GM19438 (cell line): ENCODE results near the gene ZFYVE28.

Source experiments
- ATAC-seq: cut with Tn5 transposase; IDR thresholded peaks from one replicate; pipeline ENCODE4 v1.9.1; 2021; ENCODE audit warnings: low read depth; ENCODE audit not compliant: unreplicated experiment

The ZFYVE28 gene

DNA sequence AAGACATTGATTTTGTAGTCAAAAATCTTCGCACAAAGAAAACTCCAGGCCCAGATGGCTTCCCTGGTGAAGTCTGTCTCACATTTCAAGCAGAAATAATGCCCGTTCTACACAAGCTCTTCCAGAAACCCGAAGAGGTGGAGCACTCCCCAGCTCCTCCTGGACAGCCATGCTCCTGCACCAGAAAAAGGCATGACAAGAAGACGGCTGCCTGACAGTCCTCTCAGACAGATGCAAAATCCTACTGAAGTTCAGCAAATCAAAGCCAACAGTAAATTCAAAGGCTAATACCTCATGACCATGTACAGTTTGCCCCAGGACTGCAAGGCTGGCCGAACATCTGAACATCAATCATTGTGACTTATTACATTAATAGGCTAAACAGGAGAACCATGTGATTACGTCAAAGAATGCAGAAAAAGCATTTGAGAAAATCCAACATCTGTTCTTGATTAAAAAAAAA lies 125.8 kb downstream of the ZFYVE28 start:
- no peak for ATAC-seq

DNA sequence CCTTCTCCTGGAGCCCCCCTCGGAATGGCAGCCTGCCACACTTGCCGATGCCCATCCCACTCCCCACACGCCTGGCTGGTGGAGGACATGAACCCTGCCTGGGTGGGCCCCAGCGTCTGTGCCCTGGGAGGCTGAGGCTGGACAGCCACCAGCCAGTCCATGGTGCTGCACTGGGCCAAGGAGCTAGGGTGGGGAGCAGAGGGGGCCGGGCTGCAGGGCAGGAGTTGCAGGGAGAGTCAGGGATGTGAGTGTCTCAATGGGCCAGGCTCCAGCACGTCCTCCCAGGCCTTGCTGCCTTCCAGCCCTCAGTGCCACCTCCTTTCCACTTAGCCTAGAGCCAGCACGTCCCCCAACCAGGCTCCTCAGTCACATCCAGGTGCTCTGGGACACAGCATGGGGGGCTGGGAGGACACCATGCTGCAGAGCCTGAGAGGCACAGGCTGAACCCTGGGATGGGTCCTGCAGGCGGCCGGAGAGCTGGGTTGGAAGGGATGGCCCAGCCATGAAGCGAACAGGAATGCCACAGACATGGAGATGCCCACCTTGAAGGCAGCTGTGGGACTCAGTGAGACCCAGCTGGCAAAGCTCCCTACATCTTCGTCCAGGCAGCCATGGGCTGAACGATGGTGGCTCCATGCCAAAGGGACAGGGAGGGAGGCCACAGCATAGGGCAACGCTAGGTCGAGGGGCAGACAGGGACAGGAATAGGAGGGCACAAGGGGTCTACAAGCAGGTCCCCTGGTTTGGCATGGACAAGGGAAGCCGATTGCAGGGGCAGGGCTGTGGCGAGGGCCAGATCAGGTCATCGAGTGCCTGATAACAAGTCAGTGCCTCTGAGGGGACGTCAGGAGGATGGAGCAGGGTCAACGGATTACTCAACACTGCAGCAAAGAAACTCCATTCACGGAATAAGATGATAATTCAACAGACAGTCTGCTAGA lies 126.5 kb downstream of the ZFYVE28 start:
- ATAC-seq = no peak

DNA sequence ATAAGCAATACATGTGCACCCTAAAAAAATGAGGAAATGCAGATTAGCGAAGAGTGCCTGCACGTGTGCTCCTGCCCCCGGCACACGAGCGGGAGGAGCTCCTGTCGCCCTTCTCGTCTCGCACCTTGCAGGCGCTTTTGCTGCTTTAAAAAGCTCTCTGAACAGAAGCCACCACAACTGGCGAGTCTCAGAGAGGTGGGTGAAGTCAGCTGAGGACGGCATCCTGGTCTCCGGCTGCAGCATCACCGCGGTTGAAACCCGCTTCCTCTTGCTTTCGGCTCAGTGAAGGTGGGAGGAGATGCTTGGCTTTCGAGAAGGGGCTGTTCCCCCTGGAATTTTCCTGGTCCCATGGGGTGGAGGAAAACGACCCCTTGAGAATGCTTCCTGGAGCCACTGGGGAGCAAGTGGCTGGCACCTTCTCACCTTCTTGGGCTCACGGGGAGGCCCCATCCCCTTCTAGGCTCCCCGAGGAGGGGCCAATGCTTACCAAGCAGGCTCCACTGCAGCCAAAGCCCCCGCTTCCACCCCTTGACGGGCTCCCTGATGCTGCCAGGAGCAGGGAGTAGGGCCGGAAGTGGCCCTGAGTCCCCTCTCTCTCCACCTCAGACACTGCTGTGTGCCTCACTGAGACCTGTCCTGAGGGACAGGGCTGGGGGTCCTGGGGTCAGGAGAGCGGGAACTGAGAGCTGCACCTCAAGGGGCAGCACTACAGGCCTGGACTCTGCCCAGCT lies 127.3 kb downstream of the ZFYVE28 start:
- no peak for ATAC-seq

DNA sequence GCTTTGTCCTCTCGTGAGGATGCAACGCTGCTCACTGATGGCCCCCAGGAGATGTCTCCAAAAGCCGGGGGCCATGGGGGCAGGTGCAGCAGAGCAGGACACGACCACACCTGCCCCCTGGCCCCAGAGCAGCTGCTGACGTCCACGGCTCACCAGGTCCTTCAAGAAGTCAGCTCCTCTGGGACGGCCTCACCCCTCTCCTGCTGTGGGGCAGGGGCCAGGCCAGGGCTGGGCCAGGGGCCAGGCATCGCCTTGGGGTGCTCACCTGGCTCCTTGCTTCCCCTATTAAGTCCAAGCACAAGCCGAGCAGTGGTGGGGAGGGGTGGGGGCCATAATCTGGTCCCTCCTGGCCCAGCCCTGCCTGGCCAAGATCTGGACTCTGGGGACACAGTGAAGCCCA lies 128.0 kb downstream of the ZFYVE28 start:
- ATAC-seq = no peak

DNA sequence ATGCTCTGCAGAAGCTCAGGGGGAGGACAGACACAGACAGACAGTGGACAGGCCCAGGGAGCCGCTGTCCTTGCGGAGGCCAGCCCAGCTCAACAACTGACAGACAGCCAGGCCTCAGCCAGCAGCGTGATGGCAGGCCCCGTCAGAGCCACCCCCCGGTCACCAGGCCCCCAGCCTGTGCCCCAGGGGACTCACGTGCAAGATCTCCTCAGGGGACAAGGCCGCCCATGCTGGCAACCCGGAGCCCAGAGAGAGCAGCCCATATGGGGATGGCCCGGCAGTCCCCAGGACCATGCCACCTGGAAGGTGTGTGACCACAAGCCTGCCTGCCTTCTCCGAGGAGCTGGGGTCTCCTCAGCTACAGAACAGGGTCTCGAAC lies 128.5 kb downstream of the ZFYVE28 start:
- no peak for ATAC-seq

DNA sequence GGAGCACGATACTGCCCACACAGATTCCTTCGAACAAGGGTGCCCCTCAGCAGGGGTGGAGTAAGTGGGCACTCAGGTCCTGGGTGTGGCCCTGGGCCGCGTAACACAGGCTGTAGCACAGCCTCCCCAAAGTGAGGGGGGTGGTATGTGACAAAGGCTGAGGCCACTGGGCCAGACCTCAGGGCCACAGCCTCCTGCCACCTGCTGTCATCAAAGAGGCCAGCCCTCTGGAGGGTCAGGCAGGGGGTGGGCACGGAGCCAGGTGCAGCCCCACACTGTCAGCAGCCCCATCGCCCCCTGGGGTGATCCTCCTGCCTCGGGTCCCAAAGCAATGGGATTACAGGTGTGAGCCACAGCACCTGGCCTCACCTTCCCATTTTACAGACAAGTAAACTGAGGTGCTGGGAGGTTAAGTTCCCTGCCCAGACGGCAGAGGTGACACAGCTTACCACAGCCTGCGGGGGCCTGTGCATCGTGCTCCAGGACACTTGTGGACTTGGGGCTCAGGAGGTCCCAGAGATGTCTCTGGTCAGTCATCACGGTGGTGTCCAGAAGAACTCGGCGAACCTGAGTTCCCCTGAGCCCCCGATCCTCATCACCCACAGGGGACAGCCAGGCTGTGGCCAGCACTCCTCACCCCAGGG lies 129.0 kb downstream of the ZFYVE28 start:
- no peak for ATAC-seq

DNA sequence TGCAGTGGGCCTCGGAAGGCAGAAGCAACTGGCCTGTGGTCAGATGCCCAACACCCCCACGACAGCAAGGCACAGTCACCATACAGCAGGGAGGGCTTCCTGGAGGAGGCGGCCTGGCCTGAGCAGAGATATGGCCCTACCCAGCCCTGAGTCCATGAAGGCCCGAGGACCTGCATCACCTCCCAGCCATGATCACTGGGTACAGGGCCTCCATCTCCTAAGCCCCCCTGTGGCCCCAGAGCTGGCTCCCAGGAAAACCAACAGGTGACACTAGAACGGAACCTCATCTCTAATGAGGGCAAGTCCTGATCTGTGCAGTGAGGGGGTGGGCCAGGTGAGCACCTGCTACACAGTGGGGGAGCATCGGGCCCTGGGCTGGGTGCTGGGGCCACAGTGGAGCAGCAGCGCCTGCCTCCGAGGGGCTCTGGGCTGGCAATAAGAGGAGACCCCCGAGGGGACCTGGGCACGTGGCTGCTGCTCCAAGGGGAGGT lies 130.3 kb downstream of the ZFYVE28 start:
- ATAC-seq = no peak

DNA sequence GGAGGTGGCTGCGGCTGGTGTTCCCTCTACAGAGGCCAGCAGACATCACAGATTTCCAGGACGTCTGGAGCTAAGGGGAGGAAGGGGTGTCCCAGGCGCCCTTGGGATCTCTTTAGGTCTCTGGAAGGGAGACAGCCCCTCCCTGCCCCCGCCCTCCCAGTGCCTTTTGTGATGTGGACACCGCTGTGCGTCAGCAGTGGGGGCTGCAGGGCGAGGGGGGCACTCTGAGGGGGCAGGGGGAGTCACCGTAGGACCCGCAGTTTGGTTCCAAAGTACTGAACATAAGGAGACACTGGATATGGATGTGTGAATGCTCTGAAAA lies 130.9 kb downstream of the ZFYVE28 start:
- ATAC-seq = no peak

DNA sequence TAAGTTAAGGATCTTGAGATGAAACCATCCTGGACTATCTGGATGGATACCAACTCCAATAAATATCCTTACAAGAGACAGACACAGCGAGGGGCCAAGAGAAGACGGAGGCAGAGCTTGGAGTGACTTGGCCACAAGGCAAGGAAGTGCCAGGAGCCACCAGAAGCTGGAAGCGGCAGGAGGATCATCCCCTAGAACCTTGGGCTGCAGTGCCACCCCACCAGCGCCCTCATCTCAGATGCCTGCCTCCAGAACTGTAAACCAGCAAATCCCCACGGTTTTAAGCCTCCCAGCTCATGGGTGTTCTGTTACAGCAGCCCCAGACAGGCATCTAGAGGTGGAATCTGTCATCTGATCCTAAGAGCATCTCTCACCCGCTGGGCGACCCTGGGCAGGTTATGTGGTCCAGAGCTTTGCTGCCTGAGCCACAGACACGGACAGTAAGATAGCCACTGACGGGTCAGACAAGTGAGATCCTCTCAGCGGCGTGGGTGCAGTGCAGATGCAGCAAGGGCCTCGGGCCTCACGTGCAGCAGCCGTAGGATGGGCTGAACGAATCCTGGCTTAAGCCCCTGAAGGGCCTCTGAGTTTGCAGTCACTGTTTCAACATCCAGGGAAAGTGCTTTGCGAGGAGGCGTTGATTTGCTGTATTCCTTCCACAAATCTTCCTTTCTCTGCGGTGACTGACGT lies 131.4 kb downstream of the ZFYVE28 start:
- ATAC-seq = no peak

DNA sequence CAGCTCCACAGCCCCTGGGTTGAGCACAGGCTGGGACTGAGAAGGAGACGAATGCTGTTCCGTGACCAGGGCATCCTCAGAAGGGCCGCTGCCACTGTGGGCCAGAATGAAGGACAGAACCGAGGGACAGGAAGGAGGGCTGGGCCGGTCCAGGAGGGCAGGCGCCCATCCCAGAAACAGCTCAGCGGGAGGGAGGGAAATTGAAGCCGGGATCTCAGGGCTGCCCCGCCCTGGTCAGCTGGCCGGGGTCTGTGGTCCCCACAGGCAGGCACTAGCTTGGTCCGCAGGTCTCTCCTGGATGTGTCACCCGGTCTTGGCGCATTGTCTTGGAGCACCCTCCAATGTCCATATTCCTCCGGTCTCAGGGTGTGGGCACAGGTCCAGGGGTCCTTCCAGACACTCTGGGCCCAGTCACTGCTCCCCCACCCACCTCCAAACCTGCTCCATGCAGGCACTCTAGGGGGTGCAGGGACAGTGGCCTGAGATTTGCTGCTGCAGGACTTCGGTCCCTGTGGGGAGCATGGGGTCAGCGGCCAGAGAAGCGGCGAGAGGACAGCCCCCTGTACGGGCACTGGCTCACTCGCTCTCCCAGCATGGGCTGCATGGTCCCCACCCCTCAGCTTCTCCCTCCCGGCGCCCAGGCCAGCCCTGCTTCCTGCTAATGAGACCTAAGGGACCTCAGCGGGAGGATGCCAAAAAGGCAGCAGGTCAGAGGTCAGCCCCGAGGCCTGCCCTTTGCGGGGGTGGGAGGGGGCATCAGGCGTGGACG lies 132.6 kb downstream of the ZFYVE28 start:
- ATAC-seq = no peak

DNA sequence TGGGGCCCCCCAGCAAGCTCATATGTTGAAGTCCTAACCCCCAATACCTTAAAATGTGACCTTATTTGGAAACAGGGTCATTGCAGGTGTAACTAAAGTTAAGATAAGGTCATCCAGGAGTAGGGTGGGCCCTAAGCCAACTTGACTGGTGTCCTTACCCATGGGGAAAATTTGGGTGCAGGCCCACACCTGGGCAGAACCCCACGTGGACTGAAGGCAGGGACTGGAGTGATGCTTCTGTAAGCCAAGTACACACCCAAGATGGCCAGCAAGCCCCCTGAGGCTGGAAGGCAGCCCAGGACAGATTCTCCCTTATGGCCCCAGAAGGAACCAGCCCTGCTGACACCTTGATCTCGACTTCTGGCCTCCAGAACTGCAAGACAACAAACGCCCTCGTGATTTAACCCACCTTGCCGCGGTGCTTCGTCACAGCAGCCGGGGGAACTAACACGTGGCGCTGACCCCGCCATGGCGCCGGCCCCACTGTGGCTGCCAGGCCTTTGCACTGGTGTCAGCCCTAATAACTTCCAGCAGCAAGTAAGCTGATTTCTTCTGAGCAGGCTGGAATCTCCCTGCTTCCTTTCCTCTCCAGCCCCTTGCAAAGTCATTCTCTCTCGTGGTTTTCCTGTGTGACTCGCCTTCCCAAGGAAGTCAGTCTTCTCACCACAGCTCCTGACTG lies 133.4 kb downstream of the ZFYVE28 start:
- no peak for ATAC-seq

DNA sequence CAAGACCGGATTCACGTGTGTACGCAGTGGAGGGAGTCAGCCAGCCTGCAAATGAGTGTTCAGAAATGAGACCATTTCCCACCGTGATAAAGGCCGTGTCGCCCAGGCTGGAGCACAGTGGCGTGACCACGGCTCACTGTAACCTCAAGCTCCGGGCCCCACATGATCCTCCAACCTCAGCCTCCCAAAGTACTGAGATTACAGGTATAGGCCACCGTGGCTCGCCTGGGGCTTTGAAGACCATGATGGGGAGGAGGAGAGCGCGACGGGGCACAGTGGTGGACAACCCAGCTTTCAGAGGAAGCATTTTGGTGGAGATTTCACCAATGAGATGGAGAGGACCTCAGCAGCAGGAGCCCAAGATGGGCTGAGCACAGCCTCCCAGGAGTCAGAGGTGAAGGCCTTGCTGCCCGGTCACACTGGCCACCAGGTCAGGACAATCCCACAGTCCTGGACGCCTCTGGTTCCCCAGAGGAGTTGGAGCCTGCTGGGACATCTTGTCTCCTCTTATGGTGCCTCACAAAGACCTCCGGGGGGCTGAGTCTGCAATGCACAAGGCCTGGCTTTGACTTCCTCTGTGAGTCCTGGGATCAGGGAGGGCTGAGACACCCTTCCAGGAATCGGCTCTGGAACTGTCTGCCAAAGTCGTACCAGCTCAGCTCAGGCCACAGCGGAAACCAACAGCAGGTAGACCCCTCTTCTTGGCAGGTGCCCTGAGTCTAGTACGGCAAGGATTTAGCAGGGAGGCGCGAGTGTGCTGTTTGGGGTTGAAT lies 134.1 kb downstream of the ZFYVE28 start:
- no peak for ATAC-seq

DNA sequence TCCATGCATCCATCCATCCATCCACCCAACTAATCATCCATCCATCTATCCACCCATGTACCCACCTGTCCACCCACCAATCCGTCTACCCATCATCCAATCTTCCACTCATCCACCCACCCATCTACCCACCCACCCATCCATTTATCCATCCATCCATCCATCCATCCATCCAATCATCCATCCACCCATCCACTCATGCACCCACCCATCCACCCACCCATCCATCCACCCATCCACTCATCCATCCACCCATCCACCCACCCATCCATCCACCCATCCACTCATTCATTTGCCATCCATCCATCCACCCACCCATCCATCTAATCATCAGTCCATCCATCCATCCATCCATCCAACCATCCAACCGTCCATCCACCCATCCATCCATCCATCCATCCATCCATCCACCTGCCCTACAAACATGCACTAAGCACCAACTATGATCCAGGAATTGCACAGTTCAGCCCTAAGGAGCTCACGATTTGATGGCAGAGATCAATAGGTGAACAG lies 135.2 kb downstream of the ZFYVE28 start:
- ATAC-seq = no peak

DNA sequence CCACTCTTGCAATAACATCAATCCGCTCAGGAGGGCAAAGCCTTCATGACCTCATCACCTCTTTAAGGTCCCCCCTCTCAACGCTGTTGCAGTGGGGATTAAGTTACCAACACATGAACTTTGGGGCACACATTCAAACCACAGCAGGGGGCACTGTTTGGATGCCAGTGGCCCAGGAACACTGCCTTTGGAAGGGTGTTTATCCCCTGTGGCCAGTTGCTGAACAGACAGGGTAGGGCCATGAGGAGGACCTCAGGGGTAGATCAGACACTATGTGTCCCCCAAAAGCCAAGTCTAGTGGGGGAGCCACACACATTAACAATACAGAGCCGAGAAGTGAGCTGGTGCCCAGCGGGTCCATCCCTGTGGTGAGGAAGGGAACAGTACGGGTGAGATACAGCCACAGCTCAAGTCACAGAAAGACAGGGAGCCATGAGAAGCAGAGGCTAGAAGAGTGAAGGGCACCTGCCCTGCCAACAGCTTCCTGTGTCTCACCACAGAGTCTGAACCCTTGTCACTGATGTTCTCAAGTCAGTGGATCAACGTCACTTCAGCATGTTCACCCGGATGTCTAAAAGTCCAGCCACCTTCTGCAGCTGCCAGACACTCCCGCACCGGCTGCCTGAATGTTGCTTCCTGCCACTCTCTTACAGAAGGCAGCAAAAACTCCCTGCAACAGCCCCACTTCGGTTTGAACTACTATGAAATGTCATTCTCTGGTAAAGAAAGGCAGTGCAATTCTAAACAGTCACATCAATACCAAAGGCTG lies 136.7 kb downstream of the ZFYVE28 start:
- no peak for ATAC-seq

DNA sequence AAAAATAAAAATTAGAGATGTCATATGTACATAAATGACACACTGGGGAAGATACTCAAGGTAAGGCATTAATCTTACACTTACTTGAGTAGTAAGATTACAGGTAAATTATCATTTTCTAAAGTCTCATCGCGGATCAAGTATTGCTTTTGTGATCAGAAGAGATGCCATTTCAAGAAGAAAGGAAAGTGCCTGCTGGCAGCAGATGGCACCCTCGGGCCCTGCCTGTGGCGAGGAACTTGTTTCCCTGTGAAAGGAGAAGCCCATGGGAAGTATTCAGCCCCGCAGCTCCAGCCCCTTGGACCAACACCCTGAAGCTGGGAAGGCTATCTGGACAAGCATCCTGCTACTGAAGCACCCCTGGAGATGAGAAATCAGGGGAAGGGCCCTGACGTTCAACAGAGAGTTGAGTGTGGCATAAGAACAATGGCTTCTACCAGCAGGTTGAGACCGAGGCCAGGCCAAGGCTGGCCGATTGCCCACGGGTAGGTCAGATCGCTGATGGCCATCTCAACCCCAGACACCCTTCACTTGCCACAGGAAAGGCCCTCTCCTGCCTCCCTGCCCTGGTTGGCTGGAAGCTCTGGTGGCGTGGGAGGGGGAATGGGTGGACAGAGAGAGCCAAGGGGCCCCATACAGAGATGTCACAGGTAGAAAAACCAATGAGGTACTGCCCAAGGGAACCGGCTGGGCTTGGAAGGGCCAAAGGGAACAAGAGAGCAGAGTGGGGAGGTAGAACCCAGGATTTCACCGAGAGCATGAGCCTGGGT lies 137.7 kb downstream of the ZFYVE28 start:
- no peak for ATAC-seq

DNA sequence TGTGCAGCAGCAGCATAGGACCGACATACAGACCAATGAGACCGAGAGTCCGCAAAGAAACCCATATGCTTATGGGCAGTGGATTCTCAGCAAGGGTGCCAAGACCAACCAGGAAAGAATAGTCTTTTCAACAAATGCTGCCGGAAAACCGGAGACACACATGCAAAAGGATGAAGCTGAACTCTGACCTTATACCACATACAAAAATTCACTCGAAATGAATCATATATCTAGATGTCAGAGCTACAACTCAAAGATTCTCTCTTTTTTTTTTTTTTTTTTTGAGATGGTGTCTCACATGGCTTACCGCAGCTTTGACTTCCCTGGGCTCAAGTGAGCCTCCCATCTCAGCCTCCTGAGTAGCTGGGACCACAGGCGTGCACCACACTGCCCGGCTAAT lies 140.5 kb downstream of the ZFYVE28 start:
- ATAC-seq = no peak
